Astrocyte (in vitro differentiated cells and primary cell): ENCODE data around the gene YAF2. TPM values are rescaled to one million over a fixed set of nuclear protein-coding genes. Genes with fewer than 3 reads are reported as not detected.

Experiments used
- DNase-seq: peaks from one replicate; pipeline ENCODE4 v3.0.0-alpha.2; 2010; ENCODE audit warnings: low read depth
- FAIRE-seq: peaks from 2 replicates; lab custom pipeline; 2011; peaks lifted over from hg19 to GRCh38; lab: Jason Lieb, UNC
- H2AFZ ChIP-seq: 2 replicates; pipeline ENCODE4 v1.6.0; 2012; ENCODE audit warnings: low read depth, low read length, inconsistent platforms
- H3K27ac ChIP-seq: 2 replicates; pipeline ENCODE4 v1.5.1; 2011; ENCODE audit warnings: low read depth, low read length, inconsistent platforms
- H3K27me3 ChIP-seq: 2 replicates; pipeline ENCODE4 v1.6.0; 2011; ENCODE audit warnings: low read length, inconsistent platforms; ENCODE audit not compliant: insufficient read depth
- H3K36me3 ChIP-seq: 2 replicates; pipeline ENCODE4 v1.5.1; 2011; ENCODE audit warnings: low read length, inconsistent platforms; ENCODE audit not compliant: insufficient read depth
- H3K4me1 ChIP-seq: 2 replicates; pipeline ENCODE4 v1.5.1; 2011; ENCODE audit warnings: low read length, inconsistent platforms; ENCODE audit not compliant: insufficient read depth
- H3K4me2 ChIP-seq: 2 replicates; pipeline ENCODE4 v1.6.0; 2012; ENCODE audit warnings: low read length, inconsistent platforms
- H3K4me3 ChIP-seq: 2 replicates; pipeline ENCODE4 v1.5.1; 2011; ENCODE audit warnings: low read depth, mild to moderate bottlenecking, low read length, inconsistent platforms; ENCODE audit not compliant: insufficient read depth
- H3K79me2 ChIP-seq: 2 replicates; pipeline ENCODE4 v1.6.0; 2012; ENCODE audit warnings: mild to moderate bottlenecking, low read length, inconsistent platforms; ENCODE audit not compliant: insufficient read depth
- H3K9ac ChIP-seq: 2 replicates; pipeline ENCODE4 v1.6.0; 2012; ENCODE audit warnings: mild to moderate bottlenecking, low read length, inconsistent platforms
- H3K9me3 ChIP-seq: 2 replicates; pipeline ENCODE4 v1.5.1; 2012; ENCODE audit warnings: low read depth, mild to moderate bottlenecking, low read length, inconsistent platforms; ENCODE audit not compliant: insufficient read depth
- H4K20me1 ChIP-seq: 2 replicates; pipeline ENCODE4 v1.6.0; 2012; ENCODE audit warnings: low read length, inconsistent platforms; ENCODE audit not compliant: insufficient read depth
- H3K27ac Mint-ChIP-seq: one replicate; pipeline ENCODE4 v1.8.0; 2021; ENCODE audit warnings: mild to moderate bottlenecking, mixed read lengths; ENCODE audit not compliant: unreplicated experiment
- H3K27me3 Mint-ChIP-seq: one replicate; pipeline ENCODE4 v1.8.0; 2021; ENCODE audit warnings: low read depth, mixed read lengths; ENCODE audit not compliant: unreplicated experiment
- H3K36me3 Mint-ChIP-seq: one replicate; pipeline ENCODE4 v1.8.0; 2021; ENCODE audit warnings: low read depth, mixed read lengths; ENCODE audit not compliant: unreplicated experiment
- H3K4me1 Mint-ChIP-seq: one replicate; pipeline ENCODE4 v1.8.0; 2021; ENCODE audit warnings: low read depth, mixed read lengths; ENCODE audit not compliant: unreplicated experiment
- H3K4me3 Mint-ChIP-seq: one replicate; pipeline ENCODE4 v1.8.0; 2021; ENCODE audit warnings: mild to moderate bottlenecking, moderate library complexity, mixed read lengths; ENCODE audit not compliant: unreplicated experiment
- H3K9me3 Mint-ChIP-seq: one replicate; pipeline ENCODE4 v1.8.0; 2021; ENCODE audit warnings: mild to moderate bottlenecking, mixed read lengths; ENCODE audit not compliant: unreplicated experiment
- CTCF ChIP-seq: IDR thresholded peaks from 2 replicates; pipeline ENCODE4 v1.5.1; 2011; ENCODE audit warnings: low read depth, mild to moderate bottlenecking, inconsistent platforms, low read length, moderate library complexity; ENCODE audit not compliant: insufficient read depth
- EZH2 ChIP-seq: IDR thresholded peaks from 2 replicates; pipeline ENCODE4 v1.6.1; 2012; ENCODE audit warnings: mild to moderate bottlenecking, low read length, inconsistent platforms; ENCODE audit not compliant: insufficient read depth
- total RNA-seq: library from RNA; stranded (reverse); gene quantifications from 2 replicates; pipeline ENCODE4 v1.2.1, GENCODE V29; 2021

YAF2 gene
- total RNA-seq, 1 donor from 2014 or later = 28.6 TPM

DNA sequence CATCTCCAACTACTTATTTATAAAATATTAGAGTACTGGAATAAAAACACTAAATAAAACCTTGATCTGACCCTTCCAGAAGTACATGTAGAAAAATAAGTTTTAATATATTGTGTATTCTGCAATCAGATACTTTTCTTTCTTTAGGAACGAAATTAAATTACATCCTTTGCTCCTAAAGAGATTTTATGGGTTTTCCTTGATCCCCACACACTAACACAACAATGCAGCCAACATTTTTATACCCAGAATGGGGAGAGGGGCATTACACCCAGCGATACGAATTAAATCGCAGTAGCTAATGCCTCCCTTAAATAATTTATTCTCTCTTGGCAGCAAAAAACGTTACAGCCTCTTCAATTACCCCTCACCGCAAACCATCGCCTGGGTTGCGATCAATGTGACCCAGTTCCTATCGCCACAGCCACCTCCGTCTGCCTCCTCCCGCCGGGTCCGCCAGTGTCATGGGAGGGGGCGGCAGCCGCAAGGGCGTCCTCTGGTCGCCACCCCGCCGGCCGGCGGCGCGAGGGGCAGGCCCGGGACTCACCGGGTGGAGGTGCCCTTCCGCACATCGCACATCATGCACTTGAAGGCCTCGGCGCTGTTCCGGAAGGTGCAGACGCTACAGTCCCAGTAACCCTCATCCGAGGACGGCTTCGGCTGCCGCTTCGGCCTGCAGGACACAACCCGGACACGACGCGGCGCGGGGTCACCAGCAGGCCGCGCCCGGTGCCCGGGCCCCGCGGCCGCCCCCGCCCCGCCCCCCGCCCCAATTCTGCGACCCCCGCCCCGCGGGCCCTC is 796 bp downstream of the YAF2 start:
- H3K9me3 Mint-ChIP-seq = no peaks in the 10 kb centered on the region
- Histone ChIP-seq H3K27me3 (no peaks in the 10 kb centered on the region), H3K27ac (peak overlapping the region; percentile 44), H3K4me3 (peak overlapping the region; percentile 84), H3K36me3 (peaks cover 9% of the 10 kb centered on the region), H3K4me1 (peaks cover 17% of the 10 kb centered on the region), H2AFZ (peak overlapping the region; percentile 86), H3K9ac (peak overlapping the region; percentile 94), H3K4me2 (peak overlapping the region; percentile 99), H3K79me2 (peaks cover 52% of the 10 kb centered on the region), H4K20me1 (peaks cover 18% of the 10 kb centered on the region), H3K9me3 (no peaks in the 10 kb centered on the region)
- peak overlapping the region; percentile 95 for H3K4me3 Mint-ChIP-seq
- H3K4me1 Mint-ChIP-seq = peaks cover 7% of the 10 kb centered on the region
- peak overlapping the region; percentile 85 for H3K27ac Mint-ChIP-seq
- peaks cover 19% of the 10 kb centered on the region for H3K27me3 Mint-ChIP-seq
- FAIRE-seq = no peak
- no peak for TF ChIP-seq EZH2
- peak; percentile 20 for TF ChIP-seq CTCF
- DNase-seq = peak; percentile 71
- H3K36me3 Mint-ChIP-seq = no peaks in the 10 kb centered on the region

GRCh38 chr12:42236017-42236416 is 2.0 kb downstream of the YAF2 start:
- Mint-ChIP-seq H3K4me1 (peaks cover 7% of the 10 kb centered on the region), H3K4me3 (peak overlapping the region; percentile 72), H3K9me3 (no peaks in the 10 kb centered on the region), H3K27ac (no peak overlapping the region), H3K27me3 (peaks cover 15% of the 10 kb centered on the region), H3K36me3 (no peaks in the 10 kb centered on the region)
- Histone ChIP-seq H4K20me1 (peaks cover 20% of the 10 kb centered on the region), H3K27ac (no peak overlapping the region), H3K9ac (no peak overlapping the region), H3K9me3 (no peaks in the 10 kb centered on the region), H3K27me3 (no peaks in the 10 kb centered on the region), H3K4me1 (peaks cover 17% of the 10 kb centered on the region), H3K79me2 (peaks cover 64% of the 10 kb centered on the region), H2AFZ (no peak overlapping the region), H3K4me3 (no peak overlapping the region), H3K4me2 (peak overlapping the region; percentile 99), H3K36me3 (peaks cover 9% of the 10 kb centered on the region)
- no peak for FAIRE-seq
- TF ChIP-seq CTCF (no peak), EZH2 (no peak)
- peak; percentile 16 for DNase-seq

GRCh38 chr12:42235426-42235825 is 2.6 kb downstream of the YAF2 start:
- Mint-ChIP-seq H3K27ac (no peak overlapping the region), H3K27me3 (peaks cover 10% of the 10 kb centered on the region), H3K4me1 (peaks cover 10% of the 10 kb centered on the region), H3K36me3 (no peaks in the 10 kb centered on the region), H3K4me3 (no peak overlapping the region), H3K9me3 (no peaks in the 10 kb centered on the region)
- no peak overlapping the region for H3K4me2 ChIP-seq
- H3K9ac ChIP-seq = no peak overlapping the region
- peaks cover 20% of the 10 kb centered on the region for H3K4me1 ChIP-seq
- H4K20me1 ChIP-seq = peaks cover 25% of the 10 kb centered on the region
- H3K9me3 ChIP-seq = no peaks in the 10 kb centered on the region
- no peaks in the 10 kb centered on the region for H3K27me3 ChIP-seq
- DNase-seq (no peak), FAIRE-seq (no peak)
- H3K27ac ChIP-seq = no peak overlapping the region
- H2AFZ ChIP-seq = no peak overlapping the region
- H3K36me3 ChIP-seq = peaks cover 9% of the 10 kb centered on the region
- H3K4me3 ChIP-seq = no peak overlapping the region
- TF ChIP-seq EZH2 = no peak
- no peak for TF ChIP-seq CTCF
- peaks cover 68% of the 10 kb centered on the region for H3K79me2 ChIP-seq
